DND-41 (cell line): Measurements from ENCODE around the gene TWIST2.

Source experiments
- ATAC-seq: fragments of 200-7000 bp; cut with Tn5 transposase; 3 replicates; pipeline ENCODE4 v1.9.1; 2021; ENCODE audit warnings: low read depth; ENCODE audit not compliant: insufficient read depth
- DNase-seq: peaks from one replicate; pipeline ENCODE4 v3.0.0-alpha.2; 2020
- H2AFZ ChIP-seq: 2 replicates; pipeline ENCODE4 v1.6.0; 2012; ENCODE audit warnings: low read depth, low read length
- H3K27ac ChIP-seq: 2 replicates; pipeline ENCODE4 v1.5.1; 2012; ENCODE audit warnings: low read length, inconsistent platforms
- H3K27me3 ChIP-seq: fragments of 200-600 bp; sonication (generic); 2 replicates; pipeline ENCODE4 v1.6.0; 2012; ENCODE audit warnings: low read length, mild to moderate bottlenecking, inconsistent platforms; ENCODE audit not compliant: insufficient read depth, poor library complexity
- H3K36me3 ChIP-seq: 2 replicates; pipeline ENCODE4 v1.5.1; 2012; ENCODE audit warnings: low read length, inconsistent platforms; ENCODE audit not compliant: insufficient read depth
- H3K4me1 ChIP-seq: 2 replicates; pipeline ENCODE4 v1.5.1; 2012; ENCODE audit warnings: mild to moderate bottlenecking, low read length; ENCODE audit not compliant: insufficient read depth
- H3K4me2 ChIP-seq: 2 replicates; pipeline ENCODE4 v1.6.0; 2012; ENCODE audit warnings: mild to moderate bottlenecking, moderate library complexity, low read length, inconsistent platforms; ENCODE audit not compliant: insufficient read depth
- H3K4me3 ChIP-seq, 2 experiments: fragments of 200-600 bp in 1 of 2; shearing (Covaris generic) in 1 of 2; 2 replicates each; pipeline ENCODE4 v1.5.1; 2012 to 2016; ENCODE audit warnings: inconsistent platforms in 2 of 2, low read length in 2 of 2, mild to moderate bottlenecking in 2 of 2, low read depth in 1 of 2, moderate library complexity in 1 of 2
- H3K79me2 ChIP-seq: 2 replicates; pipeline ENCODE4 v1.6.0; 2012; ENCODE audit warnings: low read length, inconsistent platforms; ENCODE audit not compliant: insufficient read depth
- H3K9ac ChIP-seq: 2 replicates; pipeline ENCODE4 v1.6.0; 2012; ENCODE audit warnings: low read depth, mild to moderate bottlenecking, inconsistent platforms, low read length, moderate library complexity
- H3K9me3 ChIP-seq: 2 replicates; pipeline ENCODE4 v1.5.1; 2012; ENCODE audit warnings: low read length, moderate library complexity, mild to moderate bottlenecking, inconsistent platforms; ENCODE audit not compliant: insufficient read depth, severe bottlenecking
- H4K20me1 ChIP-seq: 2 replicates; pipeline ENCODE4 v1.6.0; 2012; ENCODE audit warnings: low read length; ENCODE audit not compliant: insufficient read depth
- CTCF ChIP-seq: IDR thresholded peaks from 2 replicates; pipeline ENCODE4 v1.5.1; 2012; ENCODE audit warnings: borderline replicate concordance, low read length, moderate library complexity, mild to moderate bottlenecking; ENCODE audit not compliant: poor library complexity, severe bottlenecking; ENCODE audit errors: extremely low read depth
- EZH2 ChIP-seq: IDR thresholded peaks from 3 replicates; pipeline ENCODE4 v1.6.1; 2012; ENCODE audit warnings: borderline replicate concordance, low read depth, mild to moderate bottlenecking, moderate library complexity, low read length, inconsistent platforms; ENCODE audit not compliant: severe bottlenecking

The TWIST2 gene

GRCh38 chr2:238817382-238817781, 30.5 kb upstream of the TWIST2 start:
- H3K27me3 ChIP-seq = peaks cover 2% of the 10 kb centered on the region
- H4K20me1 ChIP-seq = no peaks in the 10 kb centered on the region
- ATAC-seq (no peak), DNase-seq (no peak)
- no peak overlapping the region for H3K27ac ChIP-seq
- no peak overlapping the region for H3K4me3 ChIP-seq
- no peak overlapping the region for H2AFZ ChIP-seq
- TF ChIP-seq CTCF (no peak), EZH2 (no peak)
- no peaks in the 10 kb centered on the region for H3K36me3 ChIP-seq
- no peaks in the 10 kb centered on the region for H3K9me3 ChIP-seq
- H3K4me1 ChIP-seq = no peaks in the 10 kb centered on the region
- no peak overlapping the region for H3K4me2 ChIP-seq
- H3K79me2 ChIP-seq = no peaks in the 10 kb centered on the region
- H3K9ac ChIP-seq = no peak overlapping the region

- Histone ChIP-seq H4K20me1 (no peaks in the 10 kb centered on the region), H3K9me3 (no peaks in the 10 kb centered on the region), H3K9ac (no peak overlapping the region), H3K27ac (no peak overlapping the region), H2AFZ (no peak overlapping the region), H3K27me3 (peaks cover 2% of the 10 kb centered on the region), H3K36me3 (no peaks in the 10 kb centered on the region), H3K79me2 (no peaks in the 10 kb centered on the region), H3K4me1 (no peaks in the 10 kb centered on the region), H3K4me3 (no peak overlapping the region), H3K4me2 (no peak overlapping the region)
- ATAC-seq (no peak), DNase-seq (no peak)
- TF ChIP-seq EZH2 = no peak
- TF ChIP-seq CTCF = no peak
Measured at GRCh38 chr2:238817891-238818290, 30.0 kb upstream of the TWIST2 start.

- ATAC-seq = no peak
- no peak overlapping the region for H3K4me3 ChIP-seq
- H3K36me3 ChIP-seq = no peaks in the 10 kb centered on the region
- H3K4me2 ChIP-seq = no peak overlapping the region
- H3K9ac ChIP-seq = no peak overlapping the region
- H3K27me3 ChIP-seq = peaks cover 2% of the 10 kb centered on the region
- H4K20me1 ChIP-seq = no peaks in the 10 kb centered on the region
- H3K4me1 ChIP-seq = no peaks in the 10 kb centered on the region
- TF ChIP-seq EZH2 (no peak), CTCF (no peak)
- no peak overlapping the region for H3K27ac ChIP-seq
- H2AFZ ChIP-seq = no peak overlapping the region
- DNase-seq = no peak
- peaks cover 5% of the 10 kb centered on the region for H3K9me3 ChIP-seq
- no peaks in the 10 kb centered on the region for H3K79me2 ChIP-seq
Measured at GRCh38 chr2:238818561-238818960, 29.3 kb upstream of the TWIST2 start.

GRCh38 chr2:238820197-238820596, 27.7 kb upstream of the TWIST2 start:
- H3K4me2 ChIP-seq = no peak overlapping the region
- DNase-seq = no peak
- H3K4me3 ChIP-seq = no peak overlapping the region
- H4K20me1 ChIP-seq = no peaks in the 10 kb centered on the region
- H3K27ac ChIP-seq = no peak overlapping the region
- H3K9ac ChIP-seq = no peak overlapping the region
- ATAC-seq = no peak
- peaks cover 1% of the 10 kb centered on the region for H3K27me3 ChIP-seq
- no peaks in the 10 kb centered on the region for H3K36me3 ChIP-seq
- peaks cover 17% of the 10 kb centered on the region for H3K9me3 ChIP-seq
- TF ChIP-seq EZH2 (no peak), CTCF (no peak)
- no peaks in the 10 kb centered on the region for H3K79me2 ChIP-seq
- H3K4me1 ChIP-seq = no peaks in the 10 kb centered on the region
- H2AFZ ChIP-seq = no peak overlapping the region
